Endothelial cell of umbilical vein (primary cell): Measurements from ENCODE around the gene ARID1B. TPM values are rescaled to one million over a fixed set of nuclear protein-coding genes. Genes with fewer than 3 reads are reported as not detected.

Experiments
- BruUV-seq: library from RNA; stranded (reverse); fragments of 400-500 nt; replicated peaks from 2 replicates; lab custom pipeline; 2021; lab: Mats Ljungman, UMichigan
- CTCF ChIA-PET: fragments of 300-600, 350-600 bp; sonication (Branson Sonifier 250); formaldehyde crosslinking; loops from one replicate; lab custom pipeline; 2021; ENCODE audit warnings: antibody characterized with exemption, inconsistent platforms; lab: Charles Lee
- POLR2A ChIA-PET: fragments of 300-600, 350-600 bp; sonication (Branson Sonifier 250); formaldehyde crosslinking; loops from one replicate; lab custom pipeline; 2021; ENCODE audit warnings: antibody characterized with exemption, inconsistent platforms; lab: Charles Lee
- DNase-seq: peaks from one replicate; pipeline ENCODE4 v3.0.0-alpha.2; 2011; ENCODE audit warnings: low read depth, low spot score
- FAIRE-seq: peaks from 2 replicates; lab custom pipeline; 2011; peaks lifted over from hg19 to GRCh38; lab: Jason Lieb, UNC
- H2AFZ ChIP-seq: 2 replicates; pipeline ENCODE4 v1.6.0; 2012; ENCODE audit warnings: low read depth, low read length, control low read depth, inconsistent platforms
- H3K27ac ChIP-seq: 2 replicates; pipeline ENCODE4 v1.5.1; 2011; ENCODE audit warnings: low read depth, mild to moderate bottlenecking, control low read depth, low read length, moderate library complexity; ENCODE audit not compliant: insufficient read depth
- H3K27me3 ChIP-seq, 2 experiments: 2 replicates each; pipeline versions ENCODE4 v1.6.0 to v1.6.1; 2011; ENCODE audit warnings: low read length in 2 of 2, mixed read lengths in 1 of 2; ENCODE audit not compliant: control insufficient read depth in 2 of 2, insufficient read depth in 2 of 2
- H3K36me3 ChIP-seq, 2 experiments: 2 replicates in 1 of 2; 3 replicates in 1 of 2; pipeline ENCODE4 v1.5.1; 2011; ENCODE audit warnings: low read length in 2 of 2, mild to moderate bottlenecking in 1 of 2, moderate library complexity in 1 of 2; ENCODE audit not compliant: control insufficient read depth in 2 of 2, insufficient read depth in 2 of 2; ENCODE audit errors: extremely low read depth in 1 of 2
- H3K4me1 ChIP-seq: 3 replicates; pipeline ENCODE4 v1.5.1; 2011; ENCODE audit warnings: mild to moderate bottlenecking, low read length; ENCODE audit not compliant: control insufficient read depth, insufficient read depth; ENCODE audit errors: extremely low read depth
- H3K4me2 ChIP-seq: 2 replicates; pipeline ENCODE4 v1.6.1; 2011; ENCODE audit warnings: low read length, control low read depth, mixed read lengths; ENCODE audit not compliant: insufficient read depth
- H3K4me3 ChIP-seq, 3 experiments: fragments of 200-600 bp in 1 of 3; sonication (generic), shearing (Covaris generic) in 1 of 3; replicated peaks in 1 of 3; 2 replicates each; pipeline ENCODE4 v1.5.1; 2011 to 2016; ENCODE audit warnings: control low read depth in 3 of 3, low read length in 3 of 3, mild to moderate bottlenecking in 2 of 3, inconsistent platforms in 1 of 3, low read depth in 1 of 3, moderate library complexity in 1 of 3; ENCODE audit not compliant: insufficient read depth in 1 of 3
- H3K79me2 ChIP-seq: 2 replicates; pipeline ENCODE4 v1.6.0; 2012; ENCODE audit warnings: low read length, inconsistent platforms; ENCODE audit not compliant: control insufficient read depth, insufficient read depth
- H3K9ac ChIP-seq: replicated peaks from 2 replicates; pipeline ENCODE3; 2011; ENCODE audit warnings: low read length, control low read depth; ENCODE audit not compliant: insufficient read depth; ENCODE audit errors: extremely low read depth
- H3K9me1 ChIP-seq: replicated peaks from 3 replicates; pipeline ENCODE4 v1.6.0; 2011; ENCODE audit warnings: mild to moderate bottlenecking, low read length; ENCODE audit not compliant: control insufficient read depth, insufficient read depth; ENCODE audit errors: extremely low read depth
- H3K9me3 ChIP-seq: replicated peaks from 2 replicates; pipeline ENCODE4 v1.5.1; 2012; ENCODE audit warnings: low read length, inconsistent platforms; ENCODE audit not compliant: control insufficient read depth, insufficient read depth
- H4K20me1 ChIP-seq: replicated peaks from 2 replicates; pipeline ENCODE3; 2011; ENCODE audit warnings: mild to moderate bottlenecking, low read length; ENCODE audit not compliant: control insufficient read depth, insufficient read depth; ENCODE audit errors: extremely low read depth
- EZH2 ChIP-seq: IDR thresholded peaks from 2 replicates; pipeline ENCODE4 v1.6.1; 2012; ENCODE audit warnings: borderline replicate concordance, low read depth, mild to moderate bottlenecking, moderate library complexity, low read length, inconsistent platforms; ENCODE audit not compliant: severe bottlenecking
- FOS ChIP-seq: IDR thresholded peaks from 2 replicates; pipeline ENCODE4 v1.6.1; 2011; ENCODE audit warnings: mild to moderate bottlenecking, low read length, moderate library complexity, borderline replicate concordance; ENCODE audit not compliant: insufficient read depth
- GATA2 ChIP-seq: IDR thresholded peaks from 2 replicates; pipeline ENCODE4 v1.7.0; 2011; ENCODE audit warnings: low read depth, mild to moderate bottlenecking, moderate library complexity, mixed read lengths, low read length; ENCODE audit not compliant: insufficient read length, insufficient read depth
- JUN ChIP-seq: IDR thresholded peaks from 2 replicates; pipeline ENCODE4 v1.6.1; 2011; ENCODE audit warnings: borderline replicate concordance, low read depth; ENCODE audit not compliant: insufficient read length, insufficient read depth
- MYC ChIP-seq: IDR thresholded peaks from one replicate; pipeline ENCODE4 v1.6.1; 2011; ENCODE audit warnings: mild to moderate bottlenecking, low read depth, low read length
- POLR2A ChIP-seq: IDR thresholded peaks from 2 replicates; pipeline ENCODE4 v1.6.1; 2012; ENCODE audit warnings: low read depth, mild to moderate bottlenecking, control low read depth, low read length
- POLR2AphosphoS5 ChIP-seq: IDR thresholded peaks from 2 replicates; pipeline ENCODE4 v1.6.1; 2012; ENCODE audit warnings: low read depth, mild to moderate bottlenecking, control low read depth, low read length, moderate library complexity; ENCODE audit not compliant: insufficient read depth
- dilution Hi-C: fragments of 300-500 bp; cut with MboI; formaldehyde crosslinking; loops from one replicate; pipeline ENCODE4 v1.15.0; 2019; ENCODE audit warnings: low sequenced_read_pairs; ENCODE audit not compliant: extremely low pct_ligation_motif_present
- intact Hi-C: fragments of 100-400 bp; cut with micrococcal nuclease; formaldehyde crosslinking; loops from one replicate; pipeline ENCODE4 v1.10.0; 2022
- polyA plus RNA-seq, 4 experiments: library from polyadenylated mRNA; depleted of rRNA in 3 of 4; stranded (reverse) in 3 of 4; unstranded in 1 of 4; fragments of >200 nt; gene quantifications; 2 replicates each; pipeline versions ENCODE4 v1.2.1 to v1.2.3, GENCODE V29; 2011 to 2012; ENCODE audit warnings: missing spikeins in 1 of 4
- total RNA-seq: library from RNA; stranded (reverse); gene quantifications from 2 replicates; pipeline ENCODE4 v1.2.3, GENCODE V29; 2021
- TF ChIP-seq, protein P1 (sequence below), 2 donors: IDR thresholded peaks; 1 replicate in 1 of 2; 2 replicates in 1 of 2; pipeline ENCODE4 v1.5.1; 2011; ENCODE audit warnings: low read length in 2 of 2, mild to moderate bottlenecking in 2 of 2, moderate library complexity in 2 of 2, control low read depth in 1 of 2, inconsistent platforms in 1 of 2, low read depth in 1 of 2; ENCODE audit not compliant: insufficient read depth in 1 of 2; ENCODE audit errors: extremely low read depth in 1 of 2
- TF ChIP-seq, protein P2 (sequence below): IDR thresholded peaks from 2 replicates; pipeline ENCODE4 v1.6.1; 2011; ENCODE audit not compliant: insufficient read depth, insufficient read length

Gene ARID1B
- total and polyA plus RNA-seq, 2 donors (not counting 3 experiments of a cell fraction or from before 2014, with no cell fraction given) = 21.8 to 89.5 TPM

DNA sequence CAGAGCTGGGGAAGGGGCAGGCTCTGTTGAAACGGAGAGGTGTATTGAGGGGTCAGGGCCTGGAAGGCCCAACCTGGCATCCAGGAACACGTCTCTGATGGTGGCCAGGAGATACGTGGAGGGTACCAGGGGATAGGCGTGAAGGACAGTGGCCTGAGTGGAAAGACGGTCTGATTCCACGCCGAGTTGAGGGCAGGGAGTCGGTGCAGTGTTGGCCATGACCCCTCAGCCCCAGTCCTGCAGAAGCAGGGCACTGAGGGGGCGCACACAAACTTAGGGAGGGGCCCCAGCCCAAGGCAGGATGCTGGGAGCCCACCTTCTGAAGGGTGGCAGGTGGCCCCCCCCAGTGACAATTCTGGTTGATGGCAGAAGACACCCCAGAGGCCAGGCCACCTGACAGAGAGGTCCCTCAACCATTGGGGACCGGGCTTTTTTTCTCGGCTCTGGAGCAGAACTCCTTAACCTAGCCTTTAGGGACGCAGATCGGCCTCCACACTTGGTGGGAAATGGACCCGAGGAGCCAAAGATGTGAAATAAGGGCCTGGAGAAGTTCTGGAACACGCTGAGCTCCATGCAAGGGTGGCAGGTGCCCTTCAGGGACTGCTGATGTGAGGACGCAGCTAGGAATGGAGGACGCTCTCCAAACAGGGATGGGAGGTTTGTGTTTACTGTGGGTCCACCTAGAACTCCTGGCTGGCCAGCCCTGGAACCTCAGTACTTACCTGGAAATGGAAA lies 455.1 kb downstream of the ARID1B start:
- BruUV-seq = no TSS peak
- no peaks in the 10 kb centered on the region for H4K20me1 ChIP-seq
- peaks cover 8% of the 10 kb centered on the region for H3K4me1 ChIP-seq
- H3K9ac ChIP-seq = no peak overlapping the region
- peaks cover 29 to 31% of the 10 kb centered on the region in 2 experiments for H3K27me3 ChIP-seq
- H3K9me3 ChIP-seq = no peaks in the 10 kb centered on the region
- CTCF ChIA-PET = interaction anchor here (1.6 to 1.9 kb wide), 2 partner anchors 9 to 31 kb away, joined by 4 read pairs; no protein-coding TSS in a partner anchor
- no peak for FAIRE-seq
- no peak overlapping the region for H3K4me2 ChIP-seq
- POLR2A ChIA-PET = no interaction called here
- no peak for DNase-seq
- no peak overlapping the region for H3K27ac ChIP-seq
- H2AFZ ChIP-seq = no peak overlapping the region
- H3K79me2 ChIP-seq = no peaks in the 10 kb centered on the region
- no peaks in the 10 kb centered on the region for H3K36me3 ChIP-seq
- TF ChIP-seq, protein P1, sequence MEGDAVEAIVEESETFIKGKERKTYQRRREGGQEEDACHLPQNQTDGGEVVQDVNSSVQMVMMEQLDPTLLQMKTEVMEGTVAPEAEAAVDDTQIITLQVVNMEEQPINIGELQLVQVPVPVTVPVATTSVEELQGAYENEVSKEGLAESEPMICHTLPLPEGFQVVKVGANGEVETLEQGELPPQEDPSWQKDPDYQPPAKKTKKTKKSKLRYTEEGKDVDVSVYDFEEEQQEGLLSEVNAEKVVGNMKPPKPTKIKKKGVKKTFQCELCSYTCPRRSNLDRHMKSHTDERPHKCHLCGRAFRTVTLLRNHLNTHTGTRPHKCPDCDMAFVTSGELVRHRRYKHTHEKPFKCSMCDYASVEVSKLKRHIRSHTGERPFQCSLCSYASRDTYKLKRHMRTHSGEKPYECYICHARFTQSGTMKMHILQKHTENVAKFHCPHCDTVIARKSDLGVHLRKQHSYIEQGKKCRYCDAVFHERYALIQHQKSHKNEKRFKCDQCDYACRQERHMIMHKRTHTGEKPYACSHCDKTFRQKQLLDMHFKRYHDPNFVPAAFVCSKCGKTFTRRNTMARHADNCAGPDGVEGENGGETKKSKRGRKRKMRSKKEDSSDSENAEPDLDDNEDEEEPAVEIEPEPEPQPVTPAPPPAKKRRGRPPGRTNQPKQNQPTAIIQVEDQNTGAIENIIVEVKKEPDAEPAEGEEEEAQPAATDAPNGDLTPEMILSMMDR (IDR thresholded peaks at IDR 0.05; ENCODE audit: extremely low read depth in 1 of 2, insufficient read depth in 1 of 2, low read depth in 1 of 2, low read length in 2 of 2) = no peak
- TF ChIP-seq POLR2AphosphoS5 (no peak), FOS (no peak), POLR2A (no peak), EZH2 (no peak), JUN (no peak), GATA2 (no peak), MYC (no peak)
- TF ChIP-seq, protein P2, sequence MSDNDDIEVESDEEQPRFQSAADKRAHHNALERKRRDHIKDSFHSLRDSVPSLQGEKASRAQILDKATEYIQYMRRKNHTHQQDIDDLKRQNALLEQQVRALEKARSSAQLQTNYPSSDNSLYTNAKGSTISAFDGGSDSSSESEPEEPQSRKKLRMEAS = no peak
- dilution Hi-C loops (no loop called here), intact Hi-C loops (no loop called here)
- H3K4me3 ChIP-seq = no peak overlapping the region
- no peaks in the 10 kb centered on the region for H3K9me1 ChIP-seq
